Anterior cingulate cortex (tissue), 58 donors: ENCODE measurements around the gene AACS.
"Not testable (repeated sequence)": the region's sequence is repeated elsewhere in the genome, so short reads cannot be mapped to it uniquely, and the experiment has no call there.

Experiments
- DNase-seq, 58 donors: peaks; one replicate each; lab custom pipeline; 2025; lab: John Stamatoyannopoulos, UW

AACS gene

DNA sequence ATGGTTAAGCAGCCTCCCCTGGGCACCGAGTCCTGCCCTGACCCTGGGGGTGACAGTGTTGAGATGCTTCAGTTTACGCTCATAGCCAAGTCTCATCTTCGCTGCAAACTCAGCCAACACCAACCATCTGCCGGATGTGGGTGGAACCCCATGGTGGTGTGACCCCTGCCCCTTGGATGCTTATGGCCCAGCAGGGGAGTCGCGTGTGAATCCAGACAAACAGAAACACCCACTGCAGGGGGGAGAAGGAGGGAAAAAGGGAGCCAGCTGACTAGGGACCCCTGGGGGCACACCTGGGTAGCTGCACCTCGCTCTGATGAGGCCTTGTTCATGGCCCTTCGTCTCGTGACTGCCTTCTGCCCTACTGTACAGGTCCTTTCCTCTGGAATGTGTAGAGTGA is 23.8 kb downstream of the AACS start:
- DNase-seq, result no peak

DNA sequence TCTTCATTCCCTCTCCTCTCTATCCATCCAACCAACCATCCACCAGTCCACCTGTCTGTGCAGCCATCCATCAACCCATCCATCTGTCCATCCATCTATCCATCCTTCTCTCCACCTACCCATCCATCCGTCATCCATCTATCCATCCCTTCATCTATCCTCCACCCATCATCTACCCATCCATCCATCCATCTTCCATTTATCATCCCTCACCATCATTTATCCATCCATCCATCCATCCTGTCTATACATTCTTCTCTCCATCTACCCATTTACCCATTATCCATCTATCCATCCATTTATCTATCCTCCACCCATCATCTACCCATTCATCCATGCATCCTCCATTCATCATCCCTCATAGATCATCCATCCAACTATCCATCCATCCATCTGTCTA is 24.4 kb downstream of the AACS start:
- DNase-seq, result no peak

DNA sequence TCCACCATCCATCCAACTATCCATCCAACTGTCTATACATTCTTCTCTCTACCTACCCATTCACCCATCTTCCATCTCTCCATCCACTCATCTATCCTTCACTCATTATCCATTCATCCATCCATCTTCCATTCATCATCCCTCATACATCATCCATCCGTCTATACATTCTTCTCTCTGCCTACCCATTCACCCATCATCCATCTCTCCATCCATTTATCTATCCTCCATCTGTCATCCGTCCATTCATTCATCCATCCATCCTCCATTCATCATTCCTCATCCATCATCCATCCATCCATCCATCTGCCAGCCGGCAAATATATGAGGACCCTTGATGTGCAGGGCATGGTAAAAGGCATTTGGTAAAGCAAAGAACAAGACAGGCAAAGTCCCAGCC is 25.2 kb downstream of the AACS start:
- no peak for DNase-seq

DNA sequence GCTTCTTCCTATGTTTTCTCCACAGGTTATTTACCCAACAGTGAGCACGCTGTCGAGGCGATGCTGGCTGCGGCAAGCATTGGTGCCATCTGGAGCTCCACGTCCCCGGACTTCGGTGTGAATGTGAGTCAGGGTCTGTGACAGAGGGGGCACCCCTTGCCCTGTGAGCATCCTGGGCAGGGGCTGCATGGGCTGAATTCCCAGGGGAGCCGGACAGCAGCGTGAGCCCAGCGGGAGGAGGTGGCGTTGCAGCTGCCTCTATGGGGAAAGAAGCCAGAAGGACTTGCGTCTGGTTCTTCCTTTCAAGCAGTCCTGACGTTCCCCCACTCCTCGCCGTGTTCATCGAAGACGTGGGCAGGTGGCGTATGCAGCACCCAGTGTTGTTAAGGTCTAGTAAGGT is 26.2 kb downstream of the AACS start:
- peak in 3 of 58 donors; percentile 9 to 43 (median 13) for DNase-seq

DNA sequence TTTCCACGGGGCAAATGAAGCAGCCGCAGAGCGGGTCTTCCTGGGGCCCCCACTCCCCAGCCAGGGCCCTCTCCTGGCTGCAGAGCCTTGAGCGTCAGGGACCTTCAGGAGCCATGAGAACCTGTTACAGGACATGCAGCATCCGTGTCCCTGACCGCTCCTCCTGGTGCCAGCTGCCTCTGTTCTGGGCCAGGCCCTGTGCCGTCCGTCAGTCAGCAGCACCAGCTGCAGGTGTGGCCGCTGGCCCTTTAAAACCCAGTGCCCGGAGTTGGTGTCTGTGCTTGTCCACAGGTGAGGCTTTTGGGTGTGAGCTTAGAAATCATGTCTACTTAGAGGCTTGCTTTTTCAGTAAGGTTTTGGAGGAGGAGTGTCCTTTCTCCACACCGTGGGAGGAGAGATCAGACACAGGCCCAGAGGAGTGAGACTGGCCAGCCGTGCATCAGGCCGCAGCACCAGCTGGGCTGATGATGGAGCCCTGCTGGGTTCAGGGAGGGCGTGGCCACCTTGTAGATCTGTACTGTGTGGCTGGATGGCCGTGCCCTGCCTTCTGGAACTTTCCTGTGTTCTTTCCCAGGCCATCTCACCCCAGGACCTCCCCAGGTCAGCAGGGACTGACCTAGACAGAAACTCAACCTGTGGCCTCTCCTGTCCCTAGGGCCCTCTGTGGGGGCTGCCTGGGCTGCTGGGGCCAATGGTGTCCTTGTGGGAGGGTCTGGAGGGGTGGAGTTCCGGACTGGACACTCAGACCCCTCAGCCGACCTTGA is 27.1 kb downstream of the AACS start:
- DNase-seq, result no peak

DNA sequence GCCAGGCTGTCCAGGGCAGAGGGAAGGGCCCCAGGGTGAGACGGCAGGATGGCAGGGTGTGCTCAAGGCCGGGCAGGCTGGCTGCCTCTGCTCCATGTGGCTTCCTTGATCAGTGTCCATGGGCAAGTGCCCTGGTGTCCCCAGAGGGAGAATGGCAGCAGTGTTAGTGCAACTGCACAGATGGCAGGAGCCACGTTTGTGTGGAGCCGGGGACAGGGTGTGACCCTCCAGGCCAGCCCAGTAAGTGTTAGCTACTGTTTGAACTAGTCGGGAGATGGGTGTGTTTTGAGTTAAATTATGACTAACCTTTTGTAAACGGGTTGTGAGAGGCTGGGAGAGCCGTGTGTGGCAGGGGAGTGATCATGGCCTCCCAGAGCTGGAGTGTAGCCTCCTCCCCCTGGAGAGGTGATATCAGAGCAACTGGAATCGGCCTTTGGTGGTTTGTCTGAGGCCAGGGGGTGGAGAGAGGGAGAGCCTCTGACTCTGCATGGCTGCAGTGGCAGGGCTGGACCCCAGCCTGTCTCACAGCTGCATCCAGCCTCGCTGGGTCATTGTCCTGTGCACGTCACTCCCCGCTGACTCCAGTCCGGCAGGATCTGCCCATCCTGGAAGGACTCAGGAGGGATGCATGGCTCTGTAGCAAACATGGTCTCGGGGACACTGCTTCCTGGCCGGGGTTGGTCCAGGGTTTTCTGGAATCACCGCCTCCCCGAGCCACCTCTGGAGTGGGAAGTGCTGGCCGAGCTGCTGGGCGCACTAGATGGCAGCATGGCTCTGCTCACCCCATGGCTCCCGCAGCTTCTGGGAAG is 27.8 kb downstream of the AACS start:
- DNase-seq, result peak in 33 of 58 donors; percentile 12 to 77 (median 39)

DNA sequence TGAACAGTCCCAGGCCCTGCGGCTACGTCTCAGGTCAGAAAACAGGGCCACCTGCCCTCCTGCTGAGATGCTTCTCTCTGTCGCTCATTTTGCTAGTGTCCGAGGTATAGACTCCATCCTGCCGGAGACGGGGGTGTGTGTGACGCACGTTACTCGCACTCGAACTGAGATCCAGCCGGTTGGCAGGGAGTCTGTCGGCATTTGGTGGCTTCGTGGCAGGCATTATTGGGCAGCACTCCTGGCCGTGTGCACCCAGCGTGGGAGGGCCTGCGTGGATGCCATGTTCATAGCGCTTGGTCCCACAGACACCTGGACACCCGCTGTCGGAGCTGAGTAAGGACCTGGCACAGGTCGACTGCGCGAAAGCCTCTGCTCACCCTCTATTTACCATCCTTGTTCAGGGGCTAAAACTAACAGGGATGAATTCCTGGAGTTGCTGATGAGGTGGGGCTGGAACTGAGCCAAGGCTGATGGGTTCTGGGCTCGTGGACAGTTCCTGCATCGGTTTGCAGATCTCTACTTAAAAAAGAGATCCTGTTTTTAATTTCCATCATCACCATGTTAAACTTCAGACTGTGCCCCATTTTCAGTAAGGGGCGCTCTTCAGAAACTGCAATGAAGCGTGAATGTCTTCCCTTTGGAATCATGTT is 28.6 kb downstream of the AACS start:
- peak in 22 of 58 donors; percentile 26 to 76 (median 61) for DNase-seq

DNA sequence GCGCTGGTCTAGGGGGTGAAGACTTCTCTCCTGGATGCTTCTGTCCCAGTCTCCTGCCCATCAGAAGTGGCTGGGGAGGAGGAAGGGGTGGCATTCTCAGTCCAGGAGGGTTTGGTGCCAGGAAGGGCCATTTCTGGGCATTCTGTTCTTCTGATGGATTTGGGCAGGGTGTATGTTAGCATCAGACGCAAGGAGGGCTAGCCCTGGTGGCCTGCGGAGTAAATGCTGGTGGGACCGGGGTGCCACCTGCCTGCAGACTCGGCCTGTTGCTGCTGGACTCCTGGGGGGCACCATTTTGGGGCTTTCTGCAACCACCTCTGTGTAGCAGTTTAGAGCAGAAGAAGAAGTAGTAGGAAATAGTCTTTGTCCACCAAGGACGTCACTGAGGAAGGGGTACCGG is 31.7 kb downstream of the AACS start:
- no peak for DNase-seq

DNA sequence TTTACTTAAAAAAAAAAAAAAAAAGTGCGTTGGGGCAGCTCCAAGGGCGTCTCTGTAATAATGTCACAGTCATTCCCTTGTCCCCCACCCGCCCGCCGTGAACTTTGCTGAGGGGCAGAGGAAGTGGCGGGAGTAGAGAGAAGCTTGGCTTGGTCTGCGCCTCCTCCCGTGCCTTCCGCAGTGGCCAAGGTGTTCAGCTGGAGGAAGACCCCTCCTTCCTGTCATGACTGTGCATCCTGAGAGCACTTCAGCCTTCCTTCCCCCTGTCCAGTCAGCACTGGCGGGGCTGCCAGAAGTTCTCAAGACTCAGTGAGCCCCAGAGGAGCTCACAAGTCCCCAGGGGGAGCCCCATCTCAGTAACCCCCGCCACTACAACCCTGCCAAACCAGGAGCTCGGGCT is 32.2 kb downstream of the AACS start:
- no peak for DNase-seq

DNA sequence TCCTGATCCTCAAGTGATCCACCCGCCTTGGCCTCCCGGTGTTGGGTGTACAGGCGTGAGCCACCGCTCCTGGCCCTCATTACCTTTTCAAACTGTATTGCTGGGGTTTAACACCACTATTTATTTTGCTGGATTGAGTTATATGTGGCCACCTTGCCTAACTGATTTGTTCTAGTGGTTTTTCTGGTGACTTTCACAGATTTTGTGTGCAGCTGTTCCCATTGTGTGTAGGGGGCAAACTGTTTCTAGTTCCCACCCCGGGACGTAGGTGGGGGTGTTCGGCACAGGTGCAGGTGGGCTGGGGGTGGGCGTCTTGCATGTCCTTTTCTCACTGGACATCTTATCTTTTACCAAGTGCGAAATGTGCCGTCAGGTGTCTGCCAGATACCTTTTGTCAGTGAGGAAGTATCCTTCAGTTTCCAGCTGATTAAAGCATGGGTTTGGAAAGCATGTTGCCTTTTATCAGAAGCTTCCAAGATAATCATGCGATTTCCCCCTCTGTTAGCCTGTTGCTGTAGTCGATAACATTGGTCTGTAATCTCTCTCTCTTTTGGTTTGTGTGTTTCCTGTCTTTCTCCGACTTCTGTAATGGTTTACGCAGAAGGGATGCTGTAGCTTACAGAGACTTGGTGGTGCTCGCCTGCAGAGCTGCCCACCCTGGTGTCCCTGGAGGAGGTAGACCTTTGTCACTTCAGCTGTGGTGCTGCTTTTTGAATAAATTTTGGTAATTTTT is 33.6 kb downstream of the AACS start:
- no peak for DNase-seq

DNA sequence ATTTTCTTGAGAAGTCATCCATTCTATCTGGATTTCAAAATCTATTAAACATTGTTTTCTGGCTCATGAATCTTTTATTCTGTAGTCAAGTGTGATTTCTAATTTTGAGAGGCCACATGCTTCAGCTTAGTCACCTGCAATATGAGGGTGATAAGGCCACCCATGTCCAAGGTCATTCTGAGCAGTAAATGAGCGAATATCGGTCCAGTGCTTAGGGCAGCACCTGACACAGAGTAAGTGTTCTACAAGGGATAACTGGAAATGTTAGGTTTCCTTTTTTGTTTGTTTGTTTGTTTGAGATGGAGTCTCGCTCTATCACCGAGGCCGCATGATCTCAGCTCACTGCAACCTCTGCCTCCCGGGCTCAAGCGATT is 34.2 kb downstream of the AACS start:
- DNase-seq, result no peak

DNA sequence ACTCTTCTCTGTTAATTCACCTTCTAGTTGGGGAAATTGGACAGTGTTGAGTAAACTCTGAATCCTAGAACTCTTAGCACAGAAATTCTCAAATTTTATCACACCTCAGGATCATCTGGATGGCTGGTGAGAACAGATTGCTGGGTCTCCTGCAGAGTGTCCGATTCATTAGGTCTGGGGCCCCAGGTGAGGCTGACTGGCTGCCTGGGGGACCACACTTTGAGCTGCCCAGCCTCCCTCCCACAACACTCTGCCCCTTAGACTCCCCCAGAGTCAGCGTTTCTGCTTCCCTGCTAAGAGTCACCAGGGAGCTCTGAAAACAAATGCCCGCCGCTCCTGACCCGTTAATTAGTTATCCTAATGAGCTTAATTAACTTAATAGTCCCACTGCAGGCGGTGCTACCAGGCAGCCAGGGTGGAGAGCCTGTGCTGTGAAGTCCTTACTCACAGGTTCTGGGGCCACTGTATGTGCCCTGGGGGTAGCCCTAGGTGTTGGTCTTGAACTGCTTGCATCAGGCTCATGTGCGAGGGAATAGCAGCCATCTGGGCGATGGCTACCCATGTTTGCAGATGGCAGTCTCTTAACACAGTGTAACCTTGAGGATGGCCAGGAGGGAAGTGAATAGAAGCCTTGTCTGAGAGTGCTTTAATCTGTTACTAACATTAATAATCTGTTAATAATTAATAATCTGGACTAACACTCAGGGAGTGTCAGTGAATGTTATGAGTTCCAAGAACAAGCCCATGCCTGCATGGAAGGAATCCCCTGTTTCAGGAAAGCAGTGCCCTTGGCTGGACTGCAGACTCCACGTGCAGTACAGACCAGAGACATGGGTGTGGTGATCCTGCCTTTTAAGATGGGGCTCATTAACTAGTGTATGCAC is 35.6 kb downstream of the AACS start:
- DNase-seq, result no peak

DNA sequence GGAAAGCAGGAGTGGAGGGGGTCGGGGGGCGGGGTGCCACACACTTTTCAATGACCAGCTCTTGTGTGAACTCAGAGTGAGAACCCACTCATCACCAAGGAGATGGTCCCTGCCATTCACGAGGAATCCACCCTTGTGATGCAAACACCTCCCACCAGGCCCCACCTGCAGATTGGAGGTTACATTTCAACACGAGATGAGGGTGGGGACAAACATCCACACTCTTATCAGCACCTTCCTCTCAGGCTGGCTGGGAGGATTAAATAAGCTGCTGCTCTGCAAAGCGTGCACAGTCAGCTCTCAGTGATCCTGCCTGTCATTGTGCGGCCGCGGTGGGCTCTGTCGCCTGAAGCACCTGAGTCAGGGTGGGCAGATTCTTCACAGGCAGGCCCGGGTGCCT is 39.7 kb downstream of the AACS start:
- peak in 1 of 58 donors; percentile 16 for DNase-seq

DNA sequence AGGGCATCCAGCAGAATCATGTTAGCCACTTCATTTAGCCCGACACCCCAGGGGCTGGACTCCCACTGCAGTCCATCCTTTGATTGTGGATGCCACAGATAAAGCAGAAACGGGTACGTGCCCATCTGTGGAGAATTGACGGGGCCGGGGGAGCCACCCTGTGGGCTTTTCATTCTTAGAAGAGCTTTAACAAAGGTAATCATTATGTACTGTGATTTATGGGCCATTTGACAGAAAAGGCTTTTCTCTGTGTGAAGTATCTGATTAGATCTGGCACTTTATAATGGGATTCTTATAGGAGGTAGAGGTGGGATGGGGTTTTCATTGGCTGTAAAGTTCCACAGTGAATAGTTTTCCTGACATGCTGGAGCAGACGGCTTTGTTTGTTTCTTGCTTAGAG is 40.4 kb downstream of the AACS start:
- DNase-seq, result no peak

DNA sequence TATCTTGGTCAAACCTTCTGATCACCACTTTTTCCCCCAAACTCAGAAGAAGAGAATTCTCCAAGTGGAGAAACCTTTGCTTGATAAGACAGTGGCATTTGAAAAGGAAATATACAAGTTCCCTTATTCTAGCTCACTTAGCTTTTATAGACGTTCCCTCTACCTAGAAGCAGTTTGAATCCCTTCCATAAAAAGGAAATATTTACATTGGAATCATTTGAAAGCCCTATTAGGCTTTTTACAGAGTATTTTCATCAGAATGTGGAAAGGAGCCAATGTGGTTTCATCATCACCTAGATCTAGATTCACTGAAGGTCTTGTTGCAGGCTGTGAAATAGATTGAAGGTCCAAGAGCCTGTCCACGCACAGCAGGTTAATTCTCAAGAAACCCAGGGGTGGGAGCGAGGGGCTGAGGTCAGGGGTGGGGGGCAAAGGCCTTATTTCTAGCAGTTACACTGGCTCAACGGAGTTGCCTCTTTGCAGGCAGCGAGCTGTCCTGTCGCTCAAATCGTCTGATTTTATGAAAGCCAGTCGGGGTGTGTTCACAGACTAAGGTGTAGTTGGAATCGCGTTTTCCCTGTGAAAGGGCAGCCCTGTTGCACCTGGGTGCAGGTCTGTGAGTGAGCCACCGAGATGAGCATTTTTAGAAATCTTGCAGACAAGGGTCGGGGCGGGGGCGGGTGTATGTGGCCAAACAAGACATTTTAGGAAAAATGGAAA is 45.6 kb downstream of the AACS start:
- DNase-seq, result no peak

DNA sequence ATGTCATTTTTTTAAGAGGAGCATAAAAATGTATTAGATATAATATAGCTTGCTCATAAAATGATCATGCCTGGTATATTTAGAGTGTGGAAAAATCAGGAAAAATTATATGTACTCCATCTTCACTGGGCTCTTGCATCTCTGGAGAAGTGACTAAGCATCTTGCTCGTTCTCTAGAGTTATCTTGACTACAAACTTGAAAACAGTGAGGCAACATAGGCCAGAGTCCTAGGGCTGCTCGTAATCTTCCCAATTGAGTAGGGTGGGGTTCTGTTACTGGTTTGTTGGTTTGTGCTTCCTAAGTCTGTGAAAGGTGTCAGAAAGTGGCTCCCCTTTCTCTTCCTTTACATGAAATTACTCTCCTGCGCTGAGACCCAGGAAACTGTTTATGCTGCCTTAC is 46.2 kb downstream of the AACS start:
- no peak for DNase-seq

DNA sequence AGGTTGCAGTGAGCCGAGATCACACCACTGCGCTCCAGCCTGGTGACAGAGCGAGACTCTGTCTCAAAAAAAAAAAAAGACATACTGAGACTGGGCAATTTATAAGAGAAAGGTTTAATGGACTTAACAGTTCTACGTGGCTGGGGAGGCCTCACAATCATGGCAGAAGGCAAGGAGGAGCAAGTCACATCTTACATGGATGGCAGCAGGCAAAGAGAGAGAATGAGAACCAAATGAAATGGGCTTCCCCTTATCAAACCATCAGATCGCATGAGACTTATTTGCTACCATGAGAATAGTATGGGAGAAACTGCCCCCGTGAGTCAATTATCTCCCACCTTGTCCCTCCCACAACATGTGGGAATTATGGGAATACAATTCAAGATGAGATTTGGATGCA is 47.4 kb downstream of the AACS start:
- DNase-seq, result not testable (repeated sequence)

DNA sequence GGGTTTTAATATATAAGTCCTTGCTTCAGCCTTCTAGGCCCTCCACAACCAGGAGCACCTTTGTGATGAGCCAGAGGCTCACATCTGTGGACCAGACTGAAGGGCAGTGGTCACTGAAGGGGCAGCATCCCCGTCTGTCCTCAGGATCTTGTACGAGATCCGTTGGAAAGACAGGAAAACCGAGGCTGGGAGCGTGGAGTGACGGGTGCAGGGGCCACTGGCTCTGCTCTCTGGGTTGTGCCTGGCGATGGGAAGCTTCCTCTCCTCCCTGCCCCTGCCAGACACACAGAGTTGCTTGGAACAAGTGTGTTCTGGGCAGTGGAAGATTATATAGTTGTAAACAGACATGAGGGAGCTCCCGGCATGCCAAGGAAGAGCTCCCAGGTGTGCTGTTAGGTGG is 48.0 kb downstream of the AACS start:
- no peak for DNase-seq

DNA sequence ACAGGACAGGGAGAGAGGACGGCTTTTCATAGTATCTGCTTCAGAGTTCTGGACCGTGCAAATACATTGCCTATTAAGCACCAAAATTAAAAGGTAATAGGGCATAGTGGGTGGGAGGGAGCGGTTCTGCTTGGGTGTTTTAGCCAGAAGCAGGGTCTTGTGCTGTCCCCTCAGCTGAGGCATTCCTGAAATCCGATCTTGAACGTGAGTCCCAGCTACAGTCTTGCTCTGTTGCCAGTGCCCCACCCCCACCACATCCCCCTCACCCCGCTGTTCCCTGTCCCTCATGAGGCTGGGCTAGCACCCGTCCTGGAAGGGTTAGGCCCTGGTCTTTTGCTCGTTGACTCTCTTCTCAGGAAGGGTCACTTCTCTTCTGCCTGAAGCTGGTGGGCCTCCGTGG is 48.6 kb downstream of the AACS start:
- DNase-seq, result no peak
